ENCODE data around the gene GRPR.

Gene GRPR

GRCh38 chrX:16123222-16123786, at the start of gene GRPR:
GRPR (plus strand) TSS chrX:16123565; CDS start chrX:16123954, 389 bp downstream.
- peak; percentile 72 for DNase-seq

GRCh38 chrX:16075087-16075486, 48.3 kb upstream of the GRPR start:
- no peak for DNase-seq

GRCh38 chrX:16076834-16077233, 46.5 kb upstream of the GRPR start:
- DNase-seq = no peak

- no peak for DNase-seq
Observed at GRCh38 chrX:16077811-16078210, 45.6 kb upstream of the GRPR start.

DNA sequence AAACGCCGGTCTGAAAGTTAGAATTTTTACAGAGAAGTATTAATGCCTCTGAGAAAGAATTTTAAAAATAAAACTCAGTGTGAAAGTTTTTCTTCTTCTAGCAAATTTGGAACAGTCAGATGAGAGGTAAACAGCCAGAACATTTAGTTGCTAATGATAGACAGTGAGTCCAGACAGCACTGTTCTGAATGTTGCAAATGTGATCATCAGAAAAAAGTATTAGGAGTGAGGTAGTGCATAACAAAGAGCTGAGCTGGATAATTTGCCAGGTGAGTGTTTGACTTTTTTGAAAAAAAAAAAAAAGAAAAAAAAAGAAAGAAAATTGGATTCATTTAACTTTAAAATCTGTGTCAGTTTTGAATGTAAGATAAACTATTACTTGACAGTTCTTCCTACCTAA, 42.0 kb upstream of the GRPR start:
- DNase-seq = no peak

DNA sequence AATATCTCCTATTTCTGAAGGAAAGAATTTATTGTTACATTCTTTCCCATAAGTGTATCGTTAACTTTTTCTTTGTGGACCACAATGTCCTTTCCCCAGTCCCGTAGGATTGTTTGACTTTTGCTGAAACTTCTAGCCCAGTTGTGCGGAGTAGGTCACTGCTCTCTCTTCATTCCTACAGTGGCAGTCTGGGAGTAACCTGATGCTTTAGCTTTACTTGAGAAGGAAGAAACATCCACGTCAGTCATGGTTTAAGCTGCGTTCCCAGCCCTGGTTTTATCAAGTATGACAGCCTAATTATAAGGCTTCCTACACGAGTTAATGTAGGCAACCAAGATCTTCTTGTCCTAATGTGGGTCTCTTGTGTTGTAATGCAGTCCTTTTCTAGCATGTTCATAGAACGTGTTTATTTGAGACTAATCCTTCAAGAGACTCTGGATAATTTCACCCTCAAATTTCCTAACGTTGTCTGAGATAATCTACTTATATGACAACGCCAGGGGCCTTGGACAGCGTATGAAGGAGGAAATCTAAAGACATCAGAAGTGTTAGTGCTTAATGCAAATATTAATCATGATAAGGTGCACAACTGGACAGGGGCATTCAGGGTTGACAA, 40.8 kb upstream of the GRPR start:
- no peak for DNase-seq

GRCh38 chrX:16087076-16087475, 36.3 kb upstream of the GRPR start:
- DNase-seq = no peak

GRCh38 chrX:16089086-16089485, 34.3 kb upstream of the GRPR start:
- no peak for DNase-seq

DNA sequence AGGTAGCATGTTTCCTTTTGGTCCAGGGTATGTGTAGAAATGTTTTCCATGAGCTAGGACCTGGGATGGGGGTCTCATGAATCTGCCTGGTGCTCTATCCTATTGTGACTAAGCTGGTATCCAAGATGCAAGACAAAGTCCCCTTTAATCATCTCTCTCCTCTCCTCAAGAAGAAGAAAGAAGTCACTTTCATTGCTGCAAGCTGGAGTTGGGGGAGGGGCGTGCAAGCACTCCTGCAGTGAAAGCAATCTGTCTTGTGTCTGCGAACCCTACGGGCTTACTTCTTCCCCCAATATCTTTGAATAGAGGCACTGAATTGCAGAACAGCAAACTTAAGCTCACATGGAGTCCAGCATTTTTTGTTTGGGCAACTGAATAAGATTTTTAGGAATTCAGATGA, 27.2 kb upstream of the GRPR start:
- no peak for DNase-seq

GRCh38 chrX:16100673-16101072, 22.7 kb upstream of the GRPR start:
- DNase-seq = no peak

GRCh38 chrX:16101581-16101980, 21.8 kb upstream of the GRPR start:
- no peak for DNase-seq

DNA sequence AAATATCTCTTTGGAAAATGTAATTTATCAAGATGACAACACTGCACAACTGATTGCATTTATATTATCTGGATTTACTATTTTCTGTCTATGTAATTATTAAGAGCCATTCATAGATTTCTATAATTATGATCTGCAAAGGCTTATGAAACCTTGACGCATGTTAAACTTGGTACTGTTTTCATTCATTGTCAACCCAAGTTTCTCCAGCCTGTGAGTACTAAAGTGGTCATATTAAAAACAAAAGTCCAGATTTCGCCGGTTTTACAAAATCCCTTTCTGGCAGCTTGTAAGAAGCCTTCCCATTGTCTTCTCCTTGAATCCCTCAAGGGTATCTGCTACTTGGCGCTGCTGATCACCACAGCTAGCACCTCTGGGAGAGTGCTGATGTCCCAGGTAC, 19.7 kb upstream of the GRPR start:
- no peak for DNase-seq

DNA sequence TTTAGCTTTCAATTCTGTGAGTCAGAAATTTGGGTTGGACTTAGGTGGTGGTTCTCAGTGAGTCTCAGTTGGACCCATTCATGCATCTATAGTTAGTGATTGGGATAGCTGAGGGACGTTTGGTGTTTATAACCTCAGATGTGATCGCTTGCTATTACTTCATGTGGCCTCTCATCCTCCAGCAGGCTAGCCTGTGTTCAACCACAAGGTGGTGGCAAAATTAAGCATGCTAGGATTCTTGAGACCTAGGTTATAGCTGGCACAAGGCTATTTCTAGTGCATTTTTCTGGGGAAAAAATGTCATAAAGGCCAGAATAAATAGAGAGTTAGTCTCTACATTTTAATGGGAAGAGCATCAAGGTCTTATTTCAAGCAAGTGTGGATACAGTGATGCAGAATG, 10.9 kb upstream of the GRPR start:
- DNase-seq = no peak

GRCh38 chrX:16113978-16114565, 9.3 kb upstream of the GRPR start:
- DNase-seq = no peak

DNA sequence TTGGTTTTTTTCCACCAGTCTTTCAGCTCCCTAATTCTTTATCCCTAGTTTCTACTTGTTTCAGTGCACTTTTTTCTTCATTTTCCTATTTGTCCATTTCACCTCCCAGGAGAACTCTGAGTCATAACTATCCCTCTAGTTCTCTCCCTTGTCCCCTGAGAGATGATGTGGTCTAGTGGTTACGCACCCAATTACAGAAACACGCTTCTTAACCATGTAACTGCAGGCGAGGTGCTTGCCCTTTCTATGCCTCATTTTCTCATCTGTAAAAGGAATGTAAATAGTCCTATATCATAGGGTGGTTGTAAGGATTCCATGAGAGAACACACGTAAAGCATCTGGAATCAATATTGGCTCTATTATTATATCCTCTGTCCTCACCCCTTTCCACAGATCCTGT, 8.8 kb upstream of the GRPR start:
- DNase-seq = no peak

- DNase-seq = no peak
Observed at GRCh38 chrX:16119353-16120220, 3.8 kb upstream of the GRPR start.

- DNase-seq = no peak
Observed at GRCh38 chrX:16120431-16120830, 2.9 kb upstream of the GRPR start.

GRCh38 chrX:16124201-16124600, 836 bp downstream of the GRPR start:
- DNase-seq = no peak

GRCh38 chrX:16125520-16126149, 2.3 kb downstream of the GRPR start:
- DNase-seq = peak; percentile 0

- no peak for DNase-seq
Observed at GRCh38 chrX:16130707-16131106, 7.3 kb downstream of the GRPR start.

DNA sequence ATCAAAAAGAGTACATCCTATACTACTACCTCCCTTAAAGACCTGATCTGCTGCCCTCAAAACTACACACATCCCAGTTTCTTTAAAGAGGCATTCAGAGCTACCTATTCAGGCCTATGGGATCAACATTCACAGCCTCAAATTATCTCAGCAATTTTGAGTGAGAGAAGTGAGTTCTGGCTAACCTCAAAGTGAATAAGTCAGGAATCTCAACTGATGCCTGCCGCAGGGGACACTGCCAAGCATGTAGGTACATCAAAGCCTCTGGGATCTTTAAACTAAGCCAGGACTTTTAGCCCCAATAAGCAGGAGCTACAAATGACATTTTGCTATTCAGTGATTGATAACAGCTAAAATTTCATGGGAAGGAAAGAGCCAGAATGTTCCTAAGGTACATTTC, 11.6 kb downstream of the GRPR start:
- no peak for DNase-seq

DNA sequence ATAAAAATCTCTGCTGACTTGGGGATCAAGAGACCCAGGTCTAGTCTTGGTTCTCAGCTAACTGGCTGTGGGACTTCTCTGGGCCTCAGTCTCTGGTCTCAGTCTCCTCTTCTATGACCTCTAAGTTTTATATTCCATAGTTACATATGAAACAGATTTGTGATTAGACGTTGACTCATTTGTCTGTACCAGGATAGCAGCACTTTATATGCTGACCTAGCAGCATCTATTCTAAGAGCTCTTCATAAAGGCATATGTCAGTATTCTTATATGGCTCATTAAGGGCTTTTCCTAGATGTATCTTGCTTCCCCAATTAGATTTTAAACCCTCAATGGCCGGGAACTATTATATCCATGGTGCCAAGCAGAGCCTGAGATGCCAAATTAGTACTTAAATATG, 12.7 kb downstream of the GRPR start:
- DNase-seq = no peak

- DNase-seq = no peak
Observed at GRCh38 chrX:16137416-16138107, 14.2 kb downstream of the GRPR start.

Data from NCI-H774 (cell line).